ENCODE measurements around the gene MACROD2. TPM values are rescaled to one million over a fixed set of nuclear protein-coding genes. Genes with fewer than 3 reads are reported as not detected.
"Not testable (repeated sequence)": the region's sequence is repeated elsewhere in the genome, so short reads cannot be mapped to it uniquely, and the experiment has no call there.

MACROD2 gene
- total RNA-seq, 1 donor from 2014 or later: 0.13 TPM

- DNase-seq (ENCODE audit: low read depth in 2 of 2): no peak
These were observed 1149.6 kb downstream of the MACROD2 start for GRCh38 chr20:15144916-15145315.

- DNase-seq (ENCODE audit: low read depth in 2 of 2): no peak
These were observed 1151.6 kb downstream of the MACROD2 start for GRCh38 chr20:15146948-15147347.

- DNase-seq (ENCODE audit: low read depth in 2 of 2): no peak
These were observed 1158.8 kb downstream of the MACROD2 start for GRCh38 chr20:15154070-15154469.

- DNase-seq (ENCODE audit: low read depth in 2 of 2): no peak
These were observed 1160.6 kb downstream of the MACROD2 start for GRCh38 chr20:15155848-15156401.

- no peak for DNase-seq (ENCODE audit: low read depth in 2 of 2)
These were observed 1163.2 kb downstream of the MACROD2 start for GRCh38 chr20:15158533-15158932.

GRCh38 chr20:15162079-15162647, 1166.8 kb downstream of the MACROD2 start:
- DNase-seq (ENCODE audit: low read depth in 2 of 2): no peak

- no peak for DNase-seq (ENCODE audit: low read depth in 2 of 2)
These were observed 1168.3 kb downstream of the MACROD2 start for GRCh38 chr20:15163632-15164031.

- no peak for DNase-seq (ENCODE audit: low read depth in 2 of 2)
These were observed 1169.4 kb downstream of the MACROD2 start for GRCh38 chr20:15164726-15165125.

GRCh38 chr20:15166744-15167143, 1171.4 kb downstream of the MACROD2 start:
- DNase-seq (ENCODE audit: low read depth in 2 of 2): no peak

- no peak for DNase-seq (ENCODE audit: low read depth in 2 of 2)
These were observed 1175.7 kb downstream of the MACROD2 start for GRCh38 chr20:15171016-15171415.

- DNase-seq (ENCODE audit: low read depth in 2 of 2): no peak
These were observed 1181.6 kb downstream of the MACROD2 start for GRCh38 chr20:15176929-15177328.

- DNase-seq (ENCODE audit: low read depth in 2 of 2): no peak
These were observed 1183.3 kb downstream of the MACROD2 start for GRCh38 chr20:15178581-15178980.

- no peak for DNase-seq (ENCODE audit: low read depth in 2 of 2)
These were observed 1184.1 kb downstream of the MACROD2 start for GRCh38 chr20:15179381-15179780.

- DNase-seq (ENCODE audit: low read depth in 2 of 2): no peak
These were observed 1184.5 kb downstream of the MACROD2 start for GRCh38 chr20:15179781-15180180.

GRCh38 chr20:15185322-15185721, 1190.0 kb downstream of the MACROD2 start:
- no peak for DNase-seq (ENCODE audit: low read depth in 2 of 2)

GRCh38 chr20:15185913-15186312, 1190.6 kb downstream of the MACROD2 start:
- DNase-seq (ENCODE audit: low read depth in 2 of 2): no peak

GRCh38 chr20:15187612-15188011, 1192.3 kb downstream of the MACROD2 start:
- no peak for DNase-seq (ENCODE audit: low read depth in 2 of 2)

- no peak for DNase-seq (ENCODE audit: low read depth in 2 of 2)
These were observed 1193.1 kb downstream of the MACROD2 start for GRCh38 chr20:15188415-15188814.

- DNase-seq (ENCODE audit: low read depth in 2 of 2): no peak
These were observed 1195.9 kb downstream of the MACROD2 start for GRCh38 chr20:15191082-15191723.

GRCh38 chr20:15195378-15195777, 1200.1 kb downstream of the MACROD2 start:
- no peak for DNase-seq (ENCODE audit: low read depth in 2 of 2)

GRCh38 chr20:15196547-15197255, 1201.4 kb downstream of the MACROD2 start:
- no peak for DNase-seq (ENCODE audit: low read depth in 2 of 2)

GRCh38 chr20:15198017-15198416, 1202.7 kb downstream of the MACROD2 start:
- not testable (repeated sequence) for DNase-seq (ENCODE audit: low read depth in 2 of 2)

- no peak for DNase-seq (ENCODE audit: low read depth in 2 of 2)
These were observed 1204.4 kb downstream of the MACROD2 start for GRCh38 chr20:15199698-15200097.
